K562 (cell line): Measurements from ENCODE around the gene SLAIN2. TPM values are rescaled to one million over a fixed set of nuclear protein-coding genes. Genes with fewer than 3 reads are reported as not detected.
A peak's percentile ranks its signal among the peaks of the same experiment; 100 is the strongest.

ENCODE experiments used
- ATAC-seq: fragments of 200-7000 bp; cut with Tn5 transposase; 3 replicates; pipeline ENCODE4 v1.9.1; 2020; ENCODE audit warnings: moderate library complexity
- BruUV-seq: library from RNA; stranded (reverse); fragments of 400-500 nt; replicated peaks from 2 replicates; lab custom pipeline; 2021; lab: Mats Ljungman, UMichigan
- CTCF ChIA-PET: fragments of 300-600 bp; formaldehyde crosslinking; extraction: SDS; loops from one replicate; lab custom pipeline; 2021; ENCODE audit warnings: low intra/inter-chr PET ratio; lab: Yijun Ruan, JAX
- POLR2A ChIA-PET: fragments of 300-600, 350-650 bp; sonication (Branson Sonifier 250); formaldehyde crosslinking; extraction: SDS; loops from one replicate; lab custom pipeline; 2021; ENCODE audit warnings: antibody characterized with exemption, inconsistent platforms; lab: Yijun Ruan, JAX
- DNase-seq, 4 experiments: peaks; one replicate each; pipeline versions ENCODE4 v3.0.0 to v3.0.0-alpha.2; 2011 to 2018; ENCODE audit warnings: low spot score in 3 of 4, mixed read lengths in 3 of 4; ENCODE audit errors: extremely low read depth in 1 of 4
- FAIRE-seq: peaks from 2 replicates; lab custom pipeline; 2011; peaks lifted over from hg19 to GRCh38; lab: Jason Lieb, UNC
- H2AFZ ChIP-seq: 2 replicates; pipeline ENCODE4 v1.6.0; 2011; ENCODE audit warnings: low read depth, low read length, control low read depth, inconsistent platforms
- H3K27ac ChIP-seq: fragments of 200-600 bp; 3 replicates; pipeline ENCODE4 v1.8.0; 2011; ENCODE audit warnings: low read depth, mild to moderate bottlenecking, control low read depth, inconsistent platforms, low read length, moderate library complexity, mixed read lengths; ENCODE audit errors: extremely low read depth
- H3K27me3 ChIP-seq, 2 experiments: fragments of 300-600 bp in 1 of 2; 2 replicates in 1 of 2; 3 replicates in 1 of 2; pipeline versions ENCODE4 v1.6.0 to v1.8.0; 2011; ENCODE audit warnings: inconsistent platforms in 2 of 2, low read length in 2 of 2, mild to moderate bottlenecking in 1 of 2, mixed read lengths in 1 of 2, moderate library complexity in 1 of 2; ENCODE audit not compliant: control insufficient read depth in 2 of 2, insufficient read depth in 2 of 2
- H3K36me3 ChIP-seq: fragments of 300-600 bp; 3 replicates; pipeline ENCODE4 v1.8.0; 2011; ENCODE audit warnings: mild to moderate bottlenecking, low read length, inconsistent platforms; ENCODE audit not compliant: control insufficient read depth, insufficient read depth
- H3K4me1 ChIP-seq, 2 experiments: fragments of 200-600 bp in 1 of 2; replicated peaks in 1 of 2; 2 replicates in 1 of 2; 3 replicates in 1 of 2; pipeline versions ENCODE4 v1.5.1 to v1.8.0; 2011; ENCODE audit warnings: inconsistent platforms in 2 of 2, low read length in 2 of 2, mild to moderate bottlenecking in 1 of 2, mixed read lengths in 1 of 2, moderate library complexity in 1 of 2; ENCODE audit not compliant: control insufficient read depth in 2 of 2, insufficient read depth in 2 of 2
- H3K4me2 ChIP-seq: 2 replicates; pipeline ENCODE4 v1.6.1; 2011; ENCODE audit warnings: low read length, control low read depth, inconsistent platforms, mixed read lengths; ENCODE audit not compliant: insufficient read depth
- H3K4me3 ChIP-seq: fragments of 200-600 bp; sonication (generic), shearing (Covaris generic); 2 replicates; pipeline ENCODE4 v1.5.1; 2016; ENCODE audit warnings: control low read depth, inconsistent platforms
- H3K79me2 ChIP-seq: fragments of 200-600 bp; 3 replicates; pipeline ENCODE4 v1.8.0; 2011; ENCODE audit warnings: low read length, inconsistent platforms; ENCODE audit not compliant: control insufficient read depth, insufficient read depth
- H3K9ac ChIP-seq, 2 experiments: 2 replicates each; pipeline versions ENCODE4 v1.6.0 to v1.6.1; 2011; ENCODE audit warnings: low read depth in 2 of 2, low read length in 2 of 2, control low read depth in 1 of 2, inconsistent platforms in 1 of 2, mild to moderate bottlenecking in 1 of 2, mixed read lengths in 1 of 2; ENCODE audit not compliant: insufficient read depth in 1 of 2
- H3K9me1 ChIP-seq: one replicate; pipeline ENCODE4 v1.6.0; 2011; ENCODE audit warnings: inconsistent platforms, mild to moderate bottlenecking, low read length, moderate library complexity; ENCODE audit not compliant: control insufficient read depth, insufficient read depth
- H3K9me3 ChIP-seq: replicated peaks from 2 replicates; pipeline ENCODE4 v1.5.1; 2011; ENCODE audit warnings: low read depth, low read length, inconsistent platforms; ENCODE audit not compliant: control insufficient read depth, insufficient read depth
- H4K20me1 ChIP-seq: replicated peaks from 2 replicates; pipeline ENCODE4 v1.6.1; 2011; ENCODE audit warnings: low read length, inconsistent platforms, mixed read lengths; ENCODE audit not compliant: control insufficient read depth, insufficient read depth
- FOXA3 ChIP-seq, 2 experiments: fragments of 450-650 bp in 1 of 2; sonication (generic) in 1 of 2; formaldehyde crosslinking; IDR thresholded peaks in 1 of 2; conservative IDR thresholded peaks in 1 of 2; 2 replicates each; pipeline versions ENCODE4 v1.4.0 to v1.8.0; 2020 to 2022; ENCODE audit warnings: mild to moderate bottlenecking in 2 of 2, missing genetic modification reagents in 1 of 2
- KDM1A ChIP-seq, 2 experiments: fragments of 450-650 bp; IDR thresholded peaks; 2 replicates each; pipeline ENCODE4 v1.6.1; 2016; ENCODE audit warnings: mild to moderate bottlenecking in 2 of 2
- RCOR1 ChIP-seq, 2 experiments: IDR thresholded peaks; 2 replicates each; pipeline ENCODE4 v1.6.1; 2012; ENCODE audit warnings: low read depth in 2 of 2, low read length in 2 of 2, borderline replicate concordance in 1 of 2, improper control_type of control experiment in 1 of 2
- WGBS: fragments of 100-300 bp; shearing (Covaris generic); methylation state at CpG from one replicate; pipeline ENCODE4 v1.1.6; 2016; ENCODE audit warnings: low coverage, mixed read lengths; ENCODE audit not compliant: insufficient coverage; ENCODE audit errors: missing lambda C conversion rate; 5-methylcytosine and 5-hydroxymethylcytosine counted together
- in situ Hi-C: fragments of 300-500 bp; cut with MboI; formaldehyde crosslinking; loops from 4 replicates; pipeline ENCODE4 v1.15.0; 2018; ENCODE audit warnings: inconsistent platforms, mixed read lengths
- intact Hi-C: fragments of 100-400 bp; cut with micrococcal nuclease; formaldehyde crosslinking; loops from 2 replicates; pipeline ENCODE4 v1.14.2; 2022
- polyA plus RNA-seq, 8 experiments: library from polyadenylated mRNA; depleted of rRNA in 4 of 8; stranded (reverse) in 5 of 8; unstranded in 3 of 8; fragments of >200 nt; fragmentation: Nextera tagmentation in 2 of 8; fragmentation: Illumina TruSeq in 1 of 8; extraction: Ambion mirVana in 2 of 8; extraction: Trizol in 1 of 8; gene quantifications; 2 replicates each; pipeline versions ENCODE4 v1.2.1 to v1.2.3, GENCODE V29; 2011 to 2014; ENCODE audit warnings: inconsistent platforms in 1 of 8, missing spikeins in 1 of 8
- total RNA-seq, 7 experiments: library from RNA; depleted of rRNA in 6 of 7; stranded (reverse); fragments of >200 nt in 6 of 7; fragmentation: Illumina TruSeq in 2 of 7; extraction: Trizol in 2 of 7; gene quantifications; 2 replicates each; pipeline versions ENCODE4 v1.2.1 to v1.2.3, GENCODE V29; 2011 to 2021; ENCODE audit warnings: low replicate concordance in 1 of 7
- TF ChIP-seq, protein P1 (sequence below): sonication (generic); formaldehyde crosslinking; IDR thresholded peaks from 2 replicates; pipeline ENCODE4 v1.8.0; 2023; ENCODE audit warnings: mild to moderate bottlenecking, missing genetic modification reagents

The SLAIN2 gene
- total and polyA plus RNA-seq, 9 of the 15 experiments (the other 6 are each of a cell fraction or from before 2014, with no cell fraction given) = 3.5 to 116 (median 35.0) TPM

DNA sequence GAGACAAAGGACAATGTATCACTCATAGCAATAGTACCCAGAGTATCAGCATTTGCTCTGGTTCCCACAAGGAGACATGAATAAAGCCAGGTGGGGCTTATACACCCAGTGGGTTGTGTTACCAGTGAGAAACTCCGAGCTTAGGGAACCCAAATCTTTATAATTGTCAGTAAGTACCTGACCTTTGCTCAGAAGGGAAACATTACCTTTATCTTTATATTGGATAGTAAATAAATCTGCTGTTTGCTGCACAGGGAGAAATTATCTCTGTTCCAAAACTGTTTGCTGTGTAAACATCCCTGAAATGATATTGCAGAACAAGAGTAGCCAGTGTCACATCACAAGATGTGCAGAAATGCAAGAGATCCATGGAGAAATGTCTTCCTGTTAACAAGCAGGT, 12.1 kb upstream of the SLAIN2 start:
- Histone ChIP-seq H3K27ac (no peak overlapping the region), H3K9ac (no peak overlapping the region), H3K36me3 (no peaks in the 10 kb centered on the region), H3K4me2 (no peak overlapping the region), H2AFZ (no peak overlapping the region), H3K9me1 (no peaks in the 10 kb centered on the region), H3K79me2 (no peaks in the 10 kb centered on the region), H3K9me3 (no peaks in the 10 kb centered on the region), H3K4me1 (peaks cover 0 to 11% of the 10 kb centered on the region in 2 experiments; a peak in 3 of 5 replicates), H4K20me1 (no peaks in the 10 kb centered on the region), H3K27me3 (no peaks in the 10 kb centered on the region), H3K4me3 (no peak overlapping the region)
- BruUV-seq = no TSS peak
- ATAC-seq = no peak; the same call in 2 of the 3 replicates
- ChIA-PET POLR2A (interaction anchor here (0.7 to 2.7 kb wide), 2 partner anchors 11 to 109 kb away, joined by 3 to 16 read pairs; partner anchors contain the start of gene SLAIN2), CTCF (no interaction called here)
- WGBS = 15% methylated on average over 1 of the region's 1 CpG
- intact Hi-C loops (no loop called here), in situ Hi-C loops (no loop called here)
- FAIRE-seq = no peak
- TF ChIP-seq FOXA3 (CRISPR knock-in tag; conservative IDR thresholded peaks at IDR 0.05 in 1 of 2, IDR thresholded peaks at IDR 0.05 in 1 of 2) (peak in 1 of 2 experiments; percentile 81; a peak in 2 of 4 replicates), RCOR1 (IDR thresholded peaks at IDR 0.05; ENCODE audit: borderline replicate concordance in 1 of 2, low read depth in 2 of 2, low read length in 2 of 2) (0 out of 4 replicates have a peak, but pooled peaks of 1 of the 2 experiments have one; percentile 17), KDM1A (IDR thresholded peaks at IDR 0.05) (peak in 1 of 2 experiments; percentile 37; a peak in 1 of 4 replicates)
- TF ChIP-seq, protein P1, sequence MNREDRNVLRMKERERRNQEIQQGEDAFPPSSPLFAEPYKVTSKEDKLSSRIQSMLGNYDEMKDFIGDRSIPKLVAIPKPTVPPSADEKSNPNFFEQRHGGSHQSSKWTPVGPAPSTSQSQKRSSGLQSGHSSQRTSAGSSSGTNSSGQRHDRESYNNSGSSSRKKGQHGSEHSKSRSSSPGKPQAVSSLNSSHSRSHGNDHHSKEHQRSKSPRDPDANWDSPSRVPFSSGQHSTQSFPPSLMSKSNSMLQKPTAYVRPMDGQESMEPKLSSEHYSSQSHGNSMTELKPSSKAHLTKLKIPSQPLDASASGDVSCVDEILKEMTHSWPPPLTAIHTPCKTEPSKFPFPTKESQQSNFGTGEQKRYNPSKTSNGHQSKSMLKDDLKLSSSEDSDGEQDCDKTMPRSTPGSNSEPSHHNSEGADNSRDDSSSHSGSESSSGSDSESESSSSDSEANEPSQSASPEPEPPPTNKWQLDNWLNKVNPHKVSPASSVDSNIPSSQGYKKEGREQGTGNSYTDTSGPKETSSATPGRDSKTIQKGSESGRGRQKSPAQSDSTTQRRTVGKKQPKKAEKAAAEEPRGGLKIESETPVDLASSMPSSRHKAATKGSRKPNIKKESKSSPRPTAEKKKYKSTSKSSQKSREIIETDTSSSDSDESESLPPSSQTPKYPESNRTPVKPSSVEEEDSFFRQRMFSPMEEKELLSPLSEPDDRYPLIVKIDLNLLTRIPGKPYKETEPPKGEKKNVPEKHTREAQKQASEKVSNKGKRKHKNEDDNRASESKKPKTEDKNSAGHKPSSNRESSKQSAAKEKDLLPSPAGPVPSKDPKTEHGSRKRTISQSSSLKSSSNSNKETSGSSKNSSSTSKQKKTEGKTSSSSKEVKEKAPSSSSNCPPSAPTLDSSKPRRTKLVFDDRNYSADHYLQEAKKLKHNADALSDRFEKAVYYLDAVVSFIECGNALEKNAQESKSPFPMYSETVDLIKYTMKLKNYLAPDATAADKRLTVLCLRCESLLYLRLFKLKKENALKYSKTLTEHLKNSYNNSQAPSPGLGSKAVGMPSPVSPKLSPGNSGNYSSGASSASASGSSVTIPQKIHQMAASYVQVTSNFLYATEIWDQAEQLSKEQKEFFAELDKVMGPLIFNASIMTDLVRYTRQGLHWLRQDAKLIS (CRISPR knock-in tag) = no peak
- DNase-seq = no peak
